ENCODE data around the gene EXOC4.

Gene EXOC4

GRCh38 chr7:133843341-133843740, 590.5 kb downstream of the EXOC4 start:
- FAIRE-seq (no peak), DNase-seq (ENCODE audit: insufficient read length, low spot score) (no peak)

DNA sequence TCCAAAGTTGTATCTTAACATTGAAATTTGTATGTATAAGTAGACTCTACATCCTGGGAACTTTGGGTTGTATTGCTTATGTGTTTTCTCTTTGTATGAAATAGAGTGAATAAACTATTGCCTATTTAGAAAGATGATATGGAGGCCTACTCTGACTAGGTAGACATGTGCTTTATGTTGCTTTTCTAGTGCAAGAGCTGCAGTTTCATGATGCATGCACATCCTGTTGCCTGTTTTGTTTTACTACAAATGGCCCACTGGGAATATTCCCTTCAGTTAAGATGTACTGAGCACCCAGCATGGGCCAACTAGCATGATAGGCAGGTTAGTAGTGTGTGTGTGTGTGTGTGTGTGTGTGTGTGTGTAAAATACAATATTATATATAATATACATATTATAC, 592.1 kb downstream of the EXOC4 start:
- FAIRE-seq (no peak), DNase-seq (ENCODE audit: insufficient read length, low spot score) (no peak)

DNA sequence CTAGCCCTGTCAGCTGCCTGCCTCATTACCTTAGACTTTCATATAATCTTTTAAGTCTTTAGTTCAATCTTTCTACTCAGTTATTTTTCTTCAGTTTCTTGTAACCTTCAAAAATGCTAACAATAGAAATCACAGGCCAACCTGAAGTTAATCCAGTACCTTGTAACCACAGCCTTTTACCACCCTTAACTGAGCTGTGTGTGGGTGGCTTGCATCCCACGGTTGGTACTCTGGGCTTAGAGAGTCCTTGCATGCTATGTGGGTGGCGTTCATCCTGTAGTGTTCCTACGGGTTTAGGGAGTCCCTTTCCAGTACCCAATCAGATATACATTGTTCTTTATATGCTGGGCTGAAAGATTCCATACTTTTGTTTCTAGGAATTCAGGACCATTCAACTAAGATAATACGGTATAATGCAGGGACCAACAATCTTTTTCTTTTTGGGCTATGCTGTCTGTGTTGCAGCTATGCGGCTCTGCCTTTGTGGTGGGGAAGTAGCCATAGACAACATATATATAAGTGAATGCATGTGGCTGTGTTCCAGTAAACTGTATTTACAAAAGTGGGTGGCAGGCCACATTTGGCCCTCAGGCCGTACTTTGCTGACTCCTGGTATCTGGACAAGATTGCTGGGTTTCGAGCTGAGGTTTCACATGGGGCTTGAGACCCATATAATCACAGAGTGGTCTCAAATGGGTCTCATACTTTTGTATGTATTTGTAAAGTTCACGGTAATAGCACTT, 593.5 kb downstream of the EXOC4 start:
- FAIRE-seq (no peak), DNase-seq (ENCODE audit: insufficient read length, low spot score) (no peak)

DNA sequence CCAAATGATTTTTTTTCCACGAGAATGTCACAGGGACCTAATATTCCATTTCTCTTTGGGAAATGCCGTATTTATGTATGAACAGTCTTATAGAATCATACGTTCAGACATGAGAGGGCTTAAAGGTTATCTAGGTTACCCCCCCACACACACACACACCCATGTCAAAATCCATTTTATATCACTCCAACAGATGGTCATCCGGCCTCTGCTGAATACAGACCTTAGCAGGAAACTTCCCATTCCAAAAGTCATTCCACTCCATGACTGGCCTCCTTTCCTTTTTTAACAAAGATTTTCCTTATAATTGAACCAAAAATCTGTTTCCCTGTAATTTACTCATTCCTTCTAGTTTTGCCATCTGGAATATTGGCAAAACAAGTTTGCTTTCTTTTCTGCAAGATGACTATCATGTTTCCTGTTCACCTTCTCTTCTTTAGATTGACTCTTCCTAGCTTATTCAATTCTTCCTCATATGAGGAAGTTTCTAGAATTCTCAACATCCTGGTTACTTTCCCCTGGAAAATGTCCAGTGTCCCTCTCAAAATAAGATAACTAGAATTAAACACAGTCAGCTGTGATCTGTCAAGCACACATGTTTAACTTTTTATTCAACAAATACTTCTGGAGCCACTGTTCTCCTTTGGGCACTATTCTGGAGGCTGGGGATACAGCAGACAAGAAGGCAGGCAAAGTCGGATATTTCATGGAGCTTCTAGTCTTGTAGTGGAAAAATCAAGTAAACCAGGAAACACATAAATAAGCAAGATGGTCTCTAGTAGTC, 597.8 kb downstream of the EXOC4 start:
- no peak for DNase-seq (ENCODE audit: insufficient read length, low spot score)
- FAIRE-seq, result no peak

DNA sequence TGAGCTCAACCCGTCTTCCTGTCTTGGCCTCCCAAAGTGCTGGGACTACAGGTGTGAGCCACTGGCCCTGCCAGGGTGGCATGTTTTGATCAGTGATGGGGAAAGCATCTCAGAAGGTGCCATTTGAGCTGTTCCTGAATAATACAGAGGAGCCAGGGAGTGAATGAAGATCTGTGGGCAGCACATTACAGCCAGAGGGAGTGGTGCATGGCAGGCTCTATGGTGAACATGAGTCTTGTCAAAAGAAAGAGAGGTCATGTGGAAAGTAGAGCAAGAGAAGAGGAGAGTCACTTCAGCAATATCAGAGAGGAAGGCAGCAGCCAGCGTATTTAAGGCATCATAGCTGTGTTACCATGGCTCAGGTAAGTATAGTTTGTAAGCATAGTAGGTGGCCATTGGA, 598.5 kb downstream of the EXOC4 start:
- DNase-seq (ENCODE audit: insufficient read length, low spot score), result no peak
- FAIRE-seq, result no peak

DNA sequence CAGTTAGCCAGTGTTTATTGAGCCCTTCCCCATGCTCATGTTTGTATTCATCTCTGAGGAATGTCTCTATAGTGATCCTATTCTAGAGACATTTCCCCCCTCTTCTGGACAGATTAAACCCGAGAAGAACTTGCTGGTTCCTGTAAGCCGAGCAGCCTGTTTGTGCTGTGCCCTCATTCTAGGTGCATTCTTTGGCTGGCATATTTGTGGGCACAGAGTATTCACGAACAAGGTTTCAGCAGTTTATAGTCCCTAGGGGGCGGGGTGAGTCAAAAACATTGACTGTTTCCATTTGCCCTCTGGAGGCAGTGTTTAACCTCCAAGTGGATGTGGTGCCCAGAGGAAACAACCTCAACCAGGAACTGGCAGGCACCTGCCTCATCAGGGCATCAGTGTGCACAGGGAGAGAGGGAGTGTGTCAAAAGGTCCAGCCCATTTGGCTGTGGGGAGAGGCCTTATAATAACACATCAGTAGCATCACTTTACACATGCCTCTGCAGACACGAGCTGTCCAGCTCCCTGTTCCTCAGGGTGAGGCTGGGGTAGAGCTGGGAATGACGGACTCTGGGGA, 600.9 kb downstream of the EXOC4 start:
- no peak for FAIRE-seq
- DNase-seq (ENCODE audit: insufficient read length, low spot score), result peak; percentile 51

- FAIRE-seq, result no peak
- DNase-seq (ENCODE audit: insufficient read length, low spot score), result peak; percentile 13
These were observed 601.9 kb downstream of the EXOC4 start for GRCh38 chr7:133854739-133855138.

DNA sequence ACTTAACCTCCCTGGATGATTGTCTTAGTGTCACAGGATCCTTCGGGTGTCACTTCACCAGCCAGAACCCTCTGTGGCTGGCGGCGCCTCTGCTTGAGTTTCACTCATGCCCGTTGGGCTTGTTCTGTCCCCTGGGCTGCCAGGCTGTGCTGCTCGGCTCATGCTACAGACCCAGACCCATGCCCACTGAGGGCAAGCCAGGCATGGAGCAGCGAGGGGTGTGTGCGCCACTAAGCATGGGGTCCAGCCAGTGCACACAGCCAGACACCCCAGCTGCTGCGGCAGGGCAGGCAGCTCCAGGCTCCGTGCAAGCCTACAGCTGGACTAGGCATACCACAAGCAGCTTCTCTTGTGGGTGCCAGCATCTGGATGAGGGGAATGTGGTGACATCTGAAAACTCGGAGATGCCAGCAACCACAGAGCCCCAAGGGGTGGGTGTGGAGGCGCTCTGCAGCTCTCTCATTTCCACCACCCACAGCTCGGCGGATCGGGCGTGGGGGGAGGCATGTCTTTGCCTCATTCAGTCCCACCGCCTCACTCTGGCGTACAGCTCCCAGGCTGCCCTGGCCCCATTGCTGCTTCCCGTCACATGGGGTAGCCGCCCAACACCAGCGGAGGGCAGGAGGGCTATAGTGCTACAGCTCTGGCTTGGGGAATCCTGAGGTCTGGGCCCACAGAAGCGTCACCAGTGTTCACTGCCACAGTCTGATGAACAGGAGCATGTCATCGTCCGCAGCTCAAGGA, 604.7 kb downstream of the EXOC4 start:
- no peak for FAIRE-seq

DNA sequence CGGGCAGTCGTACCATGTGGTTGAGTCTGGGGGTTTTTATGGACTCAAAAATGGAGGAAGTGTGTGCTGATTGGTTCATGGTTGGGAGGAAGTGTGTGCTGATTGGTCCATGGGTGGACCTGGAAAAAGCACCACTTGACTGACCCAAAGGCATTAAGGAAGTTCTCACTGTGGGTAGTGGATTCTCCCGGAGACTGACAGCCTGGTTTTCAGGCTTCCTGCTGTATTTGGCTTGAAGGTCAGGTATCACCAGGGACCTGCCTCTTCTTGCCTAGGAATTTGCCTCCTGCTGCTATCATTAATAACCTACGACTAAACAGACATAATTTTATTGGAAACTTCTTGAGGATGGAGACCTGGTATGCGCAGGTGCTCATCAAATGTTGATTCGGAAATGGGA, 605.4 kb downstream of the EXOC4 start:
- DNase-seq (ENCODE audit: insufficient read length, low spot score) (no peak), FAIRE-seq (no peak)

More for the DNA sequence above, 604.7 kb downstream of the EXOC4 start:
- no peak for DNase-seq (ENCODE audit: insufficient read length, low spot score)

DNA sequence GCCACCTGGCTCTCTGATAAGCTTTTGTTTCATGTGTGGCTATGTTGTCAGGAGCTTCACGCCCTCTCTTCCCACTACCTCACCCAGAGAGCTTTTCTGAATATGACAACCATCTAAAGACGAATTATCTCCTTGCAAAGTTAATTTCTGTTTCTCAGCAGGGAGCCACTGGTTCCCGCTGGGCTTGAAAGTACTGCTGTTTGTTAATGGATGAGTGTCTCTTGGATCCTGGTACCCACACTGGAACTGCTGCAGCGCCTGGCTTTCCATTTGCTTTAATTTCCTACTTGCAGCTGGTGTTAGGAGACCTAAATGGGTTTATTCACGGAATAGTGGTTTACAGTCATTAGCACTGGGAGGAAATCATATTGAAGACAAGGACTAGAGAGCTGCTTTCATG, 606.4 kb downstream of the EXOC4 start:
- FAIRE-seq (no peak), DNase-seq (ENCODE audit: insufficient read length, low spot score) (no peak)

GRCh38 chr7:133859871-133860450, 607.1 kb downstream of the EXOC4 start:
- FAIRE-seq, result no peak
- no peak for DNase-seq (ENCODE audit: insufficient read length, low spot score)

DNA sequence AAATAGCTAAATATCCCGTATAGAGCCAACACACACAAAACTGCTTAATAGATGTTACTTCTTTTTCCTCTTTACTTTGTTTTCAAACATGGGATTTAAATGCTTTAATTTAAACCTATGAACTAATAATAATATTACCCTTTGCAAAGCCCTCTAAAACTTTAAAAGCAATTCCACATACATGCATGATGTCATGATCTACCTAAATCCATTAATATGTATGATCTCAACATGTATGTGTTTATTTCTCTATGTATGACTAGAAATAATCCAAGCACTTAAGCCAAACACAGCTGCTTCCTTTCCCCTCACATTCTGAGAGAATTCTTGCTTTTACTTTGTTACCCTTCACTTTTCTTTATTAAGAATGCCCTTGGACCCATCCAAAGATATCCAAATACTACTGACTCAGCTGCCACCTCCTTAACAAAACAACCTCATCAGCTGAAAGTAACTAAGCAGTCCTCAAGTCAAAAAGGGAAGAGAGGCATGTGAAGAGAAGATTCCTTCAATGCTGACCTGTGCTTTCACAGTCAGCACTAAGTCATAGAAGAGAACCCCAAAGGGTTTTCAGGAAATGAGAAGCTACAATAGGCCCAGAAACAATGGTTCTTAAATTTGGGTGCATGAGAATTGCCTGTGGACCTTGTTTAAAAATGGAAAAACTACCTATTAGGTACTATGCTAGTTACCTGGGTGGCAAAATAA, 607.9 kb downstream of the EXOC4 start:
- FAIRE-seq, result no peak

GRCh38 chr7:133861876-133862275, 609.0 kb downstream of the EXOC4 start:
- DNase-seq (ENCODE audit: insufficient read length, low spot score) (no peak), FAIRE-seq (no peak)

More for the DNA sequence above, 607.9 kb downstream of the EXOC4 start:
- DNase-seq (ENCODE audit: insufficient read length, low spot score), result no peak

- no peak for DNase-seq (ENCODE audit: insufficient read length, low spot score)
- no peak for FAIRE-seq
These were observed 610.6 kb downstream of the EXOC4 start for GRCh38 chr7:133863362-133864061.

DNA sequence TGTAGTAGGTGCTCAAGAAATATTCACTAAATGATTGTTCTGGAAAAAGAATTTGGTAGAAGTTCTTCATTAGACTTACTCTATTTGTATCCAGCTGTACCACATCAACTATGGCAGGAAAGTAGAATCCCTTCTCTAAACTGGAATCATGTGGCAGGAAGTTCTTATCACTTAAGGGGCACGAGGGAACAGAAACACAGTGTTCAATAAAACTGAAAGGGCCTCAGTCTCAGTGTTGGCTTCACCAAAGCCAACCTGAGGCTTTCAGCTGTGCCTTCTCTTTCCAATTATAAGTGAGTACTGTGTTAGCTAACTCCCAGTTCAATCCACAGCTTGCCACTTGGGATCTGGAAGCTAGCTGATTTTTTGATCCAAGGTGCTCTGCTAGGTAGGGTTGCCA, 616.7 kb downstream of the EXOC4 start:
- no peak for FAIRE-seq
- no peak for DNase-seq (ENCODE audit: insufficient read length, low spot score)

DNA sequence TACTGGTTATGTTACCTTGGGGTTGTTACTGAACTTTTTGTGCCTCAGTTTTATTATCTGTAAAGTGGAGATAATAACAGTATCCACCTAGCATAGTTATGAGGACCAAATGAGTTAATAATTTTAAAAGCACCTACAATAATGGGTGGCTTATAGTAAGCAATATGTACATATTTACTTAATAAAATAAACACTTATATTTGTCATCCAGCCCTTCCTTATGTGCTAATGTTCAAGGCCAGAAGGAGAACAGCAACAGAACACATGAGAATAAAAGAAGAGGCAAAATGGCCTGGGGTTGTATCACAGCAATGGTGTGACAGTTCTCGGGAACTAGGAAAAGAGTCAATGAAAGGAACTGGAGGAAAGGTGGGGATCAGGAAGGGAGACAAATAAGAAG, 618.9 kb downstream of the EXOC4 start:
- FAIRE-seq (no peak), DNase-seq (ENCODE audit: insufficient read length, low spot score) (no peak)

DNA sequence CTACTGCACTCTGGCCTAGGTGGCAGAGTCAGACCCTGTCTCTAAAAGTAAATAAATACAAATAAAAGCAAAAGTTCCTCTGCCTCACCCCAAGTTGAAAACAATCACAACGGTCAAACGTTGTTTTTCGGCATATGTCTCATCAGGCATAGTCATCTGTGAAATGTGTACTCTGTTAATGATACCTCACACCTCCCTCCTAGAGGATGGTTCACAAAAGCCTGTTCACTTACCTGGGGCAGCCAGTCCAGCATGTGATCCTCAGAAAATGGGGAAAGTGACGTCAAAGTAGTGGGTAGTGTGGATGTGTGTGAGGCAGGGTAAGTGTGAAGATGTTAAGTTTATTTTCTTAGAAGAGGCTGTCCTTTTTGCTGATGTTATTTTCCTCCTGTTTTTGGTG, 620.3 kb downstream of the EXOC4 start:
- FAIRE-seq, result no peak
- DNase-seq (ENCODE audit: insufficient read length, low spot score), result no peak

DNA sequence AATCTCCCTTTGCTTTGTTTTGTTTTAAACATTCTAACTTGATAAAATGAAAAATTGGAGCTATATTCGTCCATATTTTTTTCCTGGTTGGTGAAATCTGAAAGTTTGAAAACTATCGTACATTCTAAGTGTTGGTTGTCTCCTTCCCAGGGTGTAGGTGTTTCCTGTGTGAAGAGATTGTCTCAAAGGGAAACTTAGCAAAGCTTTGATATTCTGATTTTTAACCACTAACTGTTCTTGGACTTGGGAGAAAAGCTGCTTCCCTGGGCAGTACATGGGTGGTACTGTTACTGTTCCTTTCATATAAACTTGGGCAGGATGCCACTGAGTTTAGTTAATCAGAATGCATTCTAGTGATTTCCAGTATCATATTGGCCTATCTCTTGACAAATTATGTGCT, 620.8 kb downstream of the EXOC4 start:
- DNase-seq (ENCODE audit: insufficient read length, low spot score), result no peak
- FAIRE-seq, result no peak

- no peak for FAIRE-seq
- no peak for DNase-seq (ENCODE audit: insufficient read length, low spot score)
These were observed 630.7 kb downstream of the EXOC4 start for GRCh38 chr7:133883591-133883990.

DNA sequence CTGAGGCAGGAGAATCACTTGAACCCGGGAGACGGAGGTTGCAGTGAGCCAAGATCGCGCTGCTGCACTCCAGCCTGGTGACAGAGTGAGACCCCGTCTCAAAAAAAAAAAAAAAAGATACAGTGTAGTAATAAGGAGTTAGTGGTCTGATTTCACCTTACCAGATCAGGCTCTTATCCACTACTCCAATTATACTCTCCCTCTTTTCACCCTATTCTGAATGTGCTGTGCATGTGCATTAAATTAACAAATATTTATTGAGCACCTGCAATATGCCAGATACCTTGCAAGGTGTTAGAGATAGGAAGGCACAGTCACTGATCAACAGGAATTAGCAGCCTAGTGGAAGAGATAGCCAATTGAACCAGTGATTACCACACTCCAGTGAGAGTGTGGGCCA, 632.3 kb downstream of the EXOC4 start:
- DNase-seq (ENCODE audit: insufficient read length, low spot score), result no peak
- no peak for FAIRE-seq
